ENCODE data around the gene CD93. TPM values are rescaled to one million over a fixed set of nuclear protein-coding genes. Genes with fewer than 3 reads are reported as not detected.

Gene CD93
- total RNA-seq, 2 donors from 2014 or later: 13.7 to 16.8 TPM

DNA sequence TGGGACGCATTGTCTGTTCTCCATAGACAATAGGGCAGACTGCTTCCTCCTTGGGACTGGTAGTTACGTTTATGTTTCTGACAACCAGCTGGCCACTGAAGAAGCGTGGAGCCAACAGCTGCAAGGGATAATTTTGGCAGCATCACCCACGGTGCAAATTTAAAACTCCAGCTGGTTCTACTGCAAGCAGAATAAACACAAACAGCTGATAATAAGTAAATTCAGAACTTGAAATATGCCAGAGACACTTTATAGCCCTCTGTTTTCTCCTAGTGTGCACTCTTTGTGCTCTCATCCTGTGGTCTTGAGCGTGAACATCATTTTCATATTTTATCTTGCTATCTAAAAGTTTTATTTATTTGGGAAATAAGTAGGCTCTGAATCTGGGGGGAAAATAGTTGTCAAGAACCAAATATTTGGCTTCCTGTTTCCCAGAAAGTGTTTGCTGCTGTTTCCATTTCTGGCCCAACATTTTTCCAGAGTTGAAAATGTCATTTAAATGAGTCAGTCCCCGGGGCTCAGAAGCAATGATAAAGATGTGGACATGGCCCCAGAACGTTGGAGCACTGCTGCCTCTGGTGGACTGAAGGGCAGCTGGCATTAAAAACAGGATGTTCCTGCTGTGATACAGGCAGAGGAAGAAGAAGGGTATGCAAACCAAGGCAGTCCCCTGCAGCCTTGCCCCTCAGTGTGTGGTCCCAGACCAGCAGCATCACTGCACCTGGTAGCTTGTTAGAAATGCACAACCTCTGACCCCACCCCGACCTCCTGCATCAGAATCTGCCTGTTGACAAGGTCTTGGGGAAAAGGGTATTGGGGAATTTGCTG lies 24.2 kb downstream of the CD93 start:
- H3K27me3 Mint-ChIP-seq: peaks cover 4 to 8% of the 10 kb centered on the region in 2 donors
- ATAC-seq (no peak), DNase-seq (ENCODE audit: low spot score) (no peak)
- H3K9me3 Mint-ChIP-seq: no peaks in the 10 kb centered on the region
- H3K4me3 Mint-ChIP-seq: no peak overlapping the region
- H3K27ac Mint-ChIP-seq: no peak overlapping the region
- H3K36me3 Mint-ChIP-seq: no peaks in the 10 kb centered on the region
- H3K4me1 Mint-ChIP-seq (ENCODE audit: low read depth in 2 of 2): peaks cover 0 to 2% of the 10 kb centered on the region in 2 donors

DNA sequence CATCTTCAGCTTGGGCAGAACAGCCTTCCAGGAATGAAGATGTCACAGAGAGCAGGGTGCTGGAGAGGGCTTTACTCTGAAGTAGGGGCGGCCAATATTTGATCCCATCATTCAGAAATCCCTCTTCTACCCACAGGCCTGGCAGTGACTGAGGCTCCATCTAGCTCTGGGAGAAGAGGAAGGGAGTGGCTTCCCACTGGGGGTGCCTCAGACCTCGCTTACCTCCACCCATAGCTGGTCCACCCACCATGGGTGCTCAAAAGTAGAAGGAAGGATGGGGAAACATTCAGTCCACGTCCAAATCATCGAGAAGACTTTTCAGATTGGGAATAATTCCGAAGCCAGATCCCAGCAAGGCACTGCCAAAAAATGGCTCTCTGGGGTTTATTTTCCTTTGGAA lies 24.9 kb downstream of the CD93 start:
- Mint-ChIP-seq H3K9me3 (no peaks in the 10 kb centered on the region), H3K27ac (no peak overlapping the region), H3K4me1 (ENCODE audit: low read depth in 2 of 2) (peaks cover 0 to 2% of the 10 kb centered on the region in 2 donors), H3K36me3 (no peaks in the 10 kb centered on the region), H3K4me3 (no peak overlapping the region), H3K27me3 (peaks cover 4 to 8% of the 10 kb centered on the region in 2 donors)
- ATAC-seq: no peak
- DNase-seq (ENCODE audit: low spot score): no peak

DNA sequence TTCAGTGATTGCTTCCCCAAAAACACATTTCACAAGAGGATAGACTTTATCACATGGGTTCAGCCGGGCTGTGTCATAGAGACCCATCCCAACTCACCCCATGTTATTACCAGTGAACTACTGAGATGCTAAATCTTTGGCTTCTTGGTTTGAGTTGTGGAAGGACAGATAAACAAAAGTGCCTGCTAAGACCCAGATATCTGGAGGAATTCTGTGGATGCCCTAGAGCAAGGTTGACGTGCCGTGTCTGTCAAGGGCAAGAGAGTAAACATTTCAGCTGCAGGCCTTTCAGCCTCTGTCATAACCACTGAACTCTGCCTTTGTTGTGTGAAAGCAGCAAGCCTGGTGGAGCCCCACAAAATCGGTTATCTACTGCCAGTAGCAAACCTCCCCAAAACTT lies 25.5 kb downstream of the CD93 start:
- H3K27me3 Mint-ChIP-seq: peaks cover 4 to 8% of the 10 kb centered on the region in 2 donors
- no peak overlapping the region for H3K4me3 Mint-ChIP-seq
- no peak overlapping the region for H3K27ac Mint-ChIP-seq
- ATAC-seq (no peak), DNase-seq (ENCODE audit: low spot score) (no peak)
- H3K4me1 Mint-ChIP-seq (ENCODE audit: low read depth in 2 of 2): peaks cover 0 to 2% of the 10 kb centered on the region in 2 donors
- H3K36me3 Mint-ChIP-seq: no peaks in the 10 kb centered on the region
- no peaks in the 10 kb centered on the region for H3K9me3 Mint-ChIP-seq

DNA sequence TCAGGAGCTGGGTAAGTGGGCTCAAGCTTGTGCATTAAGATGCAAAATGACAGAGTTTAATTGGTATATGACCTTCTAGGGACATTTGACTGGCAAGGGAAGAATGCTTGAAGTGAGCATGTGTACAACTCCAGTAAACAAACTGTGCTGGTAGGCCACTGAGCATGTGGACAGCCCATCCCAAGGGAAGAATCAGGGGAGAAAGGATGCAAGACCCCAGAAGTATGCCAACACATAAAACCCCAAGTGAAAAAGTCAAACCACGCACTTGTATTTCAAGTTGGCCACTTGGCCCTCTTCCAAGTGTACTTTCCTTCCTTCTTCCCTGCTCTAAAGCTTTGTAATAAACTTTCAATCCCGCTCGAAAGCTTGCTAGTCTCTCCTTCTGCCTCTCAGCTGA lies 26.3 kb downstream of the CD93 start:
- DNase-seq (ENCODE audit: low spot score) (no peak), ATAC-seq (no peak)
- Mint-ChIP-seq H3K4me1 (ENCODE audit: low read depth in 2 of 2) (peaks cover 0 to 2% of the 10 kb centered on the region in 2 donors), H3K4me3 (no peak overlapping the region), H3K36me3 (no peaks in the 10 kb centered on the region), H3K9me3 (no peaks in the 10 kb centered on the region), H3K27me3 (peaks cover 2 to 8% of the 10 kb centered on the region in 2 donors), H3K27ac (no peak overlapping the region)

DNA sequence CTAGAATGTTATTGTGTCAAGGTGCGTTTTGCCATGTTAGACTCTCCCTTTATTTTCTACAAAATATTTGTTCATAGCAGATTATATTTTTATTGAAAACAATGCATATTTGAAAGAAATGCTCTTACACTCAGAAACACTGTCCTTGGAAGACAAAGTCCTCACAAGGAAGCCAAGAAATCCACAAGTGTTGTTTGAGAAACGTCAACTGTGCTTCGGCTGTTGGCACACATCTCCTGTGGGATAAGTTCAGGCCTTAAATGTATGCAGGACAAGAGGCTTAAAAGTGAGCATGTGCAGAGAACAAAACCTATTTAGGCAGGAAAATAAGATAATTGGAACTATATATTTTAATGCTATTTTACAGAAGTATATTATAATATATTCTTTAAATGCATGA lies 27.1 kb downstream of the CD93 start:
- Mint-ChIP-seq H3K9me3 (no peaks in the 10 kb centered on the region), H3K27me3 (peaks cover 0 to 8% of the 10 kb centered on the region in 2 donors), H3K27ac (no peak overlapping the region), H3K36me3 (no peaks in the 10 kb centered on the region), H3K4me3 (no peak overlapping the region), H3K4me1 (ENCODE audit: low read depth in 2 of 2) (no peaks in the 10 kb centered on the region)
- DNase-seq (ENCODE audit: low spot score) (no peak), ATAC-seq (no peak)

DNA sequence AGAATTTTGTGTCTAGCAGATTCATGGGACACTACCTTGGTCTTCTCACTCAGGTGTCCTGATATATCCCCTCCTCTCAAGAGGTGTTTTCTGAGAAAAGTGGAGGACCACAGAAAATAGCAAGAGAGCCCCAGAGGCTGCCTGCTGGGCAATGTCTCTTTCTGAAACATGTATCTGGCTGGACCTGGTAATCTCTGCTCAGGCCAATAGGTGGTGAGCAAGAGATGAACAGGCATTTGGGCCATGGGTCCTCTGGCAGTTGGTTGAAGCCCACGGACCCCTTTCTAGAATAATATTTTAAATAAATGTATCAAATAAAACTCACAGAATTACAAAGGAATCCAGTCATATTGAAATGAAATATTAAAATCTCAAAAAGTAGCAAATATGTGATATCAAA lies 27.9 kb downstream of the CD93 start:
- H3K27ac Mint-ChIP-seq: no peak overlapping the region
- H3K9me3 Mint-ChIP-seq: no peaks in the 10 kb centered on the region
- no peak for ATAC-seq
- no peaks in the 10 kb centered on the region for H3K36me3 Mint-ChIP-seq
- peaks cover 4 to 14% of the 10 kb centered on the region in 2 donors for H3K27me3 Mint-ChIP-seq
- H3K4me3 Mint-ChIP-seq: no peak overlapping the region
- H3K4me1 Mint-ChIP-seq (ENCODE audit: low read depth in 2 of 2): no peaks in the 10 kb centered on the region
- DNase-seq (ENCODE audit: low spot score): no peak

DNA sequence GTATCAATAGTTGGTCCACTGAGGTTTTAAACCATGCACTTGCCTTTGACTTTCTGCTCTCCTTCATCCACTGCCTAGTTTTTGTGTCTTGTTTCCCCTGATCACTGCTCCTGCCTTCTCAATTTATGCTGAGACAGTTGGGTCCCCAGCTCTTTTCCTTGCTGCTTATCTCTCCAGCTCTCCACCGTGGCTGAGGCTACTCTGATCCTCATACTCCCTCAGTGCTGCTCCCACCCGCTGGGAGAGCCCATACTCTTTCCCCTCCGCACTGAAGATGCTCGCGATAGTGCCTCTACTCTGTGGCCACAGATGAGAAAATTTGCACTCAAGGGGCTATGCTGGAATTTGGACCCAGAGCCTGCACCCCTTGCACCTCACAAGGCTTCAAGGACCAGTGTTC lies 33.2 kb downstream of the CD93 start:
- no peak overlapping the region for H3K27ac Mint-ChIP-seq
- H3K9me3 Mint-ChIP-seq: no peaks in the 10 kb centered on the region
- DNase-seq (ENCODE audit: low spot score) (no peak), ATAC-seq (no peak)
- no peaks in the 10 kb centered on the region for H3K36me3 Mint-ChIP-seq
- peaks cover 0 to 12% of the 10 kb centered on the region in 2 donors for H3K4me1 Mint-ChIP-seq (ENCODE audit: low read depth in 2 of 2)
- peaks cover 27 to 45% of the 10 kb centered on the region in 2 donors for H3K27me3 Mint-ChIP-seq
- no peak overlapping the region for H3K4me3 Mint-ChIP-seq

DNA sequence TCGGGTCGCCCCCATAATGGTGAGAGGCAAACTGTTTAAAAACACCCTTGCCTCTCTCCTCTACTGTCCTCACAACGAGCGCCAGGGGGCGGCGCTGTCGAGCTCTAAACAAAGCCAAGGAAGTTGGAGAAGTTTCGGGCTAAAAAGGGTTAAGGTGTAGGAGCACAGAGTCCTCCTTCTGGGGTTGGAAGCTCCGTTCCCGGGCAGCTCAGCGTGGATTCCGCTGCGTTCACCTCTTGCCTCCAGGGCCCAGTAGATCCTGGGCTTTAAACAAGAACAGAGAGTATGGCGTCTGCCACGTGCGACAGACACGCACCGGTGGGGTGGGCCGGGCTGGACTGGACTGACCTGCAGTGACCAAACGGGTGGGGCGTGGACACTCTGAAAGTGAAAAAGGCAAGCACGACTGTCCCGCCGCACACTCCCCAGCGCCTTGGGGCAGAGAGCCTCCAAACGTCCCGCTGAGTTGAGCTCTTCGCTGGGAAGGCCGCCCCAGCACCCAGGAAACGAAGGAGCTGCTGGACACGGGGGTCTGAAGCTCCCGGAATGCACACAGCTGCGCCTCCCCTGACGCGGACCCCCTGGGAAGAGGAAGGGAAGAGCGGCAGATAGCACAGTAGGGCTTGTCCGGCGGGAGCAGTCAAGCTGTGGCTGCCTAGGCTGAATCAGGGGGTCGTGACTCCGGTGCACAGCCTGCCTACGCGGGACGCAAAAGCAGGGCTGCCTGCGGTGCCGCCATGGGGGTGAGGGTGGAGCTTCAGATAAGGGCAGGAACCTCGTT lies 35.1 kb downstream of the CD93 start:
- Mint-ChIP-seq H3K9me3 (no peaks in the 10 kb centered on the region), H3K4me3 (peak overlapping the region; percentile 42), H3K36me3 (peaks cover 6% of the 10 kb centered on the region), H3K27ac (no peak overlapping the region), H3K27me3 (peaks cover 39 to 51% of the 10 kb centered on the region in 2 donors), H3K4me1 (ENCODE audit: low read depth in 2 of 2) (peaks cover 0 to 16% of the 10 kb centered on the region in 2 donors)
- ATAC-seq (no peak), DNase-seq (ENCODE audit: low spot score) (no peak)

DNA sequence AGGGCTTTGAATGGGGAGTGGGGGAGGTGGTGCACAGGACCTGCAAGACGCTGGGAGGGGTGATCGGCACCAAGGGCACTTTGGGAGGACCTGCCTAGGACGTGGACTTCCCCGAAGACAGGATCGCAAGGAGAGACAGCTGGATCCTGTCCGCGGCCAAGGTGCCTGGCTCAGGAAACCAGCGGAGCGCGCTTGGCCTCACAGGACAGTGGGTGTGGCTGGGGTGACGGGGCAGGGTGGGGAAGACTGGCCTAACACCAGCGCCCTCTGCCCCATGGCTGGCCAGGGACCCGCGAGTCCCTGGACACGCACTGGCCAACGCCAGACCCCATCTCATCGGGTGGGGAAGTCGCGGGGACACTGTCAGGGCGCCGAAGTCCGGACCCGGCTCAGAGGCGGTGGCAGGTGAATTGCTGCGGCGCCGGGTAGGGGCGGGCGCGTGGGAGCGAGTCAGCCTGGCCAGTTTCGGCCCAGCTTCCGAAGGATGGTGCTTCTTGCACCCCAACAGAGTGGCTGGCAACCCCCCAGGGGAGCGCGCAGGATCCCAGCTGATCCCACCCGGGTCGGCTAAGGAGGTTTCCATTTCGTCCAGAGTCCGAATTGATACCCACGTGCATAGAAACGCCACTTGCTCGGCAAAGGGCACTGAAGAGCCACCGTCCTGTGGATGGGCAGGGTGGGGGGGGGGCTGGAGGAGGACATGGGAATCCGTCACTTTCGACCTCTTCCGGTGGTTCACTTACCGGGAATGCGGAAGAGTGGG lies 35.9 kb downstream of the CD93 start:
- Mint-ChIP-seq H3K27ac (no peak overlapping the region), H3K27me3 (peaks cover 41 to 55% of the 10 kb centered on the region in 2 donors), H3K9me3 (no peaks in the 10 kb centered on the region), H3K4me1 (ENCODE audit: low read depth in 2 of 2) (peaks cover 0 to 16% of the 10 kb centered on the region in 2 donors), H3K4me3 (peak overlapping the region; percentile 66), H3K36me3 (peaks cover 6% of the 10 kb centered on the region)
- DNase-seq (ENCODE audit: low spot score): no peak
- ATAC-seq: no peak

DNA sequence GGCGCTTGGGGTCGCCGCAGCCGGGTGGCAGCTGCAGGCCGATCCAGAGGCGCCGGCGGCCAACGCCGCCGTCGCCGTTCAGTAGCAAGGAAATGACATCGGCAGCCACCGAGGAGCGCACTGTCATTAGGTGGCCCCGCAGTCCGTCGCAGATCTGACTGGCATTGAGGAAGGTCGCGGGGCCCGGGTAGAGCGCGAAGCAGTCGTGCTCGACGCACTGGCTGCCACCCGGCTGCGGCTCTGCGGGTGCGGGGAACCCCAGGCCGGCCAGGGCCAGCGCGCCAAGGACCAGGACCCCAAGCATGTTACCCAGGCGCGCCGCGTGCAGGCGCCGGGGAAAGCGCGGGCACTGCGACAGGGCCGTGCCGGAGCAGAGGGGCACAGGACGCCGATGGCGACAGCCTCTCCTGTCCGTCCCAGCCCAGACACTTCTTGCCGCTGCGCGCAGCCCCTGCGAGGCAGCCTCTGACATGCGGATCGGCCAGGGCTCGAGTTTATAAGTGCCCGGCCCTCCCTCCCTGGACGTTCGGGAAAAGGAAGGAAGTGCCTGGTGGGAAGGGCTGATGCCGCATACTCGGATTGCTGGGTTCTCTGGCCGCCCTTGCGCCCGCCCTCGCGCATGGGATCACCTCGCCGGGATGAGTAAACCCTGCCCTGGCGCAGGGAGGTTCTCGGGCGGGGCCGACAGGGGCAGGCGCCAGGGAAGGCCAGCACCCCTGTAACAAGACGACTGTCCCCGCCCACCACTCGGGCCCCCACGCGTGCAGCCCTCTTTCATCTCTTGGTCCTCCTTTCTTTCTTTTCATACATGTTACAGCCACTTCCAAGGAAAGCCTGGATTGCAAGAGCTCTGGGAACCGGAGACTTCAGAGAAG lies 36.7 kb downstream of the CD93 start, which contains the start of gene THBD:
THBD (minus strand) TSS at position 472 of the 875 bp plus-strand sequence; CDS start at position 304, 168 bp downstream.
- H3K4me3 Mint-ChIP-seq: peak within 1 kb of the TSS; percentile 66

DNA sequence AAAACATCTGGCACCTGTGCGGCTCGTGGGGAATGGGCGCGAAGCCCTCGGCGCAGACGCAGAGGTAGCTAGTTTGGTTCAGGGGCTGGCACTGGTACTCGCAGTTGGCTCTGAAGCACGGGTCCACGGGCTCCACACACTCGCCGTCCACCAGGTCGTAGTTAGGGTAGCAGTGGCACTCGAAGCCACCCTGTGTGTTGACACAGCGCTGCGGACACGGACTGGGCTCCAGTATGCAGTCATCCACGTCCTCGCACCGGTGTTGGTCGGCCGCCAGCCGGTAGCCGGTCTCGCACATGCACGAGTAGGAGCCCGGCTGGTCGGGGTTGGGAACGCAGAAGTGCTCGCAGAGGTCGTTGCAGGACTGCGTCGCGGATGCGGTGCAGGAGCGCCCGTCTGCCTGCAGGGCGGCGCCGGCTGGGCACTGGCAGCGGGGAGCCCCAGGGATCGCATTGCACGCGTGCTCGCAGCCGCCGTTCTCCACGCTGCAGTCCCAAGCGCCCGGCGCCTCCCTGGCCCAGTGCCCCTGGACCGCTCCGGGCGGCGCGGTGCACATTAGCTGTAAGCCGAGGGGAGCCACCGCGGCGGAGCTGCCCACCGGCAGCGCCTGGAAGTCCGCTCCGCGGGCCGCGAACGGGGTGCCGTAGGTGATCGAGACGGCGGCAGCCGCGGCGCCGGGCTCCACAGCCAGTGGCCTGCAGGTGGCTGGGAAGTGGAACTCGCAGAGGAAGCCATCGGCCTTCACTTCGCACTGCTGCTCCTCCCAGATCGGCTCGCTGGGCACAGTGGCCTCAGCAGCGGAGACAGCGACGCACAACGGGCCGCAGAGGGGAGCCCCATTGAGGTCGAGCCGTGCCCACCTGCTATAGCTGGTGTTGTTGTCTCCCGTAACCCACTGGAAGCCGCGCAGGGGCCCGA lies 37.6 kb downstream of the CD93 start:
- Mint-ChIP-seq H3K27me3 (peaks cover 51 to 67% of the 10 kb centered on the region in 2 donors), H3K4me3 (peak overlapping the region; percentile 38), H3K27ac (no peak overlapping the region), H3K4me1 (ENCODE audit: low read depth in 2 of 2) (peaks cover 0 to 16% of the 10 kb centered on the region in 2 donors), H3K36me3 (peaks cover 6% of the 10 kb centered on the region), H3K9me3 (no peaks in the 10 kb centered on the region)
- DNase-seq (ENCODE audit: low spot score): no peak
- ATAC-seq: peak; percentile 66 to 79

More for the DNA sequence above, 36.7 kb downstream of the CD93 start, which contains the start of gene THBD:
- Mint-ChIP-seq H3K27ac (no peak within 1 kb of the TSS), H3K4me1 (ENCODE audit: low read depth in 2 of 2) (peaks cover 0 to 16% of the 10 kb centered on the region in 2 donors), H3K27me3 (peaks cover 45 to 61% of the 10 kb centered on the region in 2 donors), H3K36me3 (peaks cover 6% of the 10 kb centered on the region), H3K9me3 (no peaks in the 10 kb centered on the region)
- DNase-seq (ENCODE audit: low spot score) (no peak), ATAC-seq (peak; percentile 57 to 61)

DNA sequence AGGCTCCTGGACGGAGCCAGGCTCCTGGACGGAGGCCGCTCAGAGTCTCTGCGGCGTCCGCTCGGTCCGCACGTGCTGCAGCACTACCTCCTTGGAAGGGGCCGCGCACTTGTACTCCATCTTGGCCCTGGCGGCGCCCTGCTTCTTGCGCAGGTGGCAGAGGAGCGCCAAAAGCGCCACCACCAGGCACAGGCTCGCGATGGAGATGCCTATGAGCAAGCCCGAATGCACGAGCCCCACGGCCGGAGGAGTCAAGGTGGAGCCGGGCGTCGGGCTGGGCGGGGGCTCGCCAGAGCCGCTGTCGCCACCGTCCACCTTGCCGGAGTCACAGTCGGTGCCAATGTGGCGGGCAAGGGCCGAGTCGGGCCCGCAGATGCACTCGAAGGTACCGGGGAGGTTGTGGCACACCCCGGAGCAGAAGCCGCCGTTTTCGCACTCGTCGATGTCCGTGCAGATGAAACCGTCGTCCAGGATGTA lies 38.3 kb downstream of the CD93 start:
- H3K4me1 Mint-ChIP-seq (ENCODE audit: low read depth in 2 of 2): peaks cover 0 to 16% of the 10 kb centered on the region in 2 donors
- DNase-seq (ENCODE audit: low spot score) (no peak), ATAC-seq (no peak)
- H3K9me3 Mint-ChIP-seq: no peaks in the 10 kb centered on the region
- H3K27ac Mint-ChIP-seq: no peak overlapping the region
- peaks cover 49 to 65% of the 10 kb centered on the region in 2 donors for H3K27me3 Mint-ChIP-seq
- peaks cover 6% of the 10 kb centered on the region for H3K36me3 Mint-ChIP-seq
- H3K4me3 Mint-ChIP-seq: no peak overlapping the region
